ENCODE data around the gene STARD3.

Gene STARD3

DNA sequence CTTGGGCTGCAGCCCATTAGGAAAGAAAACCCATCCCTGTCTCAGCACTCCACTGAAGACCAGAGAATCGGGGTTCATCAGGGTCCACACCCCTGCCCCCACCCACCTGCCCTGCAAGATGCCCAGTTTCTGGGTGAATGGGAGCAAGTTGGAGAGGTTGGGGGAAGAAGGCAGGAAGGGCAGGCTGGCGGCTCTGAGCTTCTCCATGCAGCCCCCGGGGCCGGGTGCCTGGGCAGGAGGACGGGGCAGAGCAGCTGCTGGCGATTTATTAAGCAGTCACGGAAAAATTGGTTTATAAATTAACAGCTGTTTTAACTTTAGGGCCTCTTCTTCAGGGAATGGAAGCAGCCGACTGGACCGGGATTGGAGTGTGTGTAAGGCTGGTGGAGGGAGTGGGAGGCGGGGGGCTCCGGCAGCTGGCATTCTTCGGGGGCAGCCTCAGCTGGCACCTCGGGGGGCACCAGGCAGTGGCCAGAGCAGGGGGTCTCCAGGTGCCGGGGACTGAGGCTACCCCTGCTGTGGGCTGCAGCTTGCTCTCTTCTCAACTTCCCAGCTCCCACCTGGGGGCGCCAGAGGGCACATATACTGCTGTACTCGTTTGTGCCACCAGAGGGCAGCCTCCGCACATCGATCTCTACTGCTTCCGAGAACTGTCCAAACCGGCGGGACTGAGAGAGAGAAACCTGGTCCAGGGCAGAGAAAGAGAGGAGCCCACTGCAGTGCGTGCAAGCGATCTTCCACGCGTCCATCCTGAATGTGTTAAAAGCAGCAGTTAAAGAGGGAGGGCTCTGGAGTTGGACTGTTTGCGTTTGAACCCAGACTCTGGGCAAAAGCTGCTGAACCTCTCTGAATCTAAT is 15.2 kb upstream of the STARD3 start:
- DNase-seq (ENCODE audit: insufficient read length, low spot score), result peak; percentile 91
- TF ChIP-seq POLR2A (IDR thresholded peaks at IDR 0.05; ENCODE audit: low read depth, low read length), result no peak

DNA sequence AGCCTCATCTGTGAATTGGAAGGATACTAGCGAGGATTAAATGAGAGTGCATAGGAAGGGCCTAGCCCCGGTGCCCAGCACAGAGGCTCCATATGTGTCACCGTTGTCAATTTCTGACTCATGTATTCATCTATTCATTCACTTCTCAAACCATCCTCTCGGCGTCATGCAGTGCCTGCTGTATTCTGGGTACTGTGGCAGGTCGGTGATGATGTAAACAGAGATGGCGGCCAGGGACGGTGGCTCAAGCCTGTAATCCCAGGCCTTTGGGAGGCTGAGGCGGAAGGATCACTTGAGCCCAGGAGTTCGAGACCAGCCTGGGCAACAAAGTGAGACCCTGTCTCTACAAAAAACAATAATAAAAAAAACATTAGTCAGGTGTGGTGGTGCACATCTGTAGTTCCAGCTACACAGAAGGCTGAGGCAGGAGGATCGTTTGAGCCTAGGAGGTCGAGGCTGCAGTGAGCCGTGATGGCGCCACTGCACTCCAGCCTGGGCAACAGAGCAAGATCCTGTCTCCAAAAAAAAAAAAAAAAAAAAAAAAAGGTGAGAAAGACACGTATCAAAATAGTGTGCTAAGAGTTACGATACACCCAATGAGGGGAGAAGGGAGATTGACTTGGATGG is 14.5 kb upstream of the STARD3 start:
- no peak for FAIRE-seq
- TF ChIP-seq POLR2A (IDR thresholded peaks at IDR 0.05; ENCODE audit: low read depth, low read length), result no peak
- DNase-seq (ENCODE audit: insufficient read length, low spot score), result no peak

More for the DNA sequence above, 15.2 kb upstream of the STARD3 start:
- FAIRE-seq, result no peak

DNA sequence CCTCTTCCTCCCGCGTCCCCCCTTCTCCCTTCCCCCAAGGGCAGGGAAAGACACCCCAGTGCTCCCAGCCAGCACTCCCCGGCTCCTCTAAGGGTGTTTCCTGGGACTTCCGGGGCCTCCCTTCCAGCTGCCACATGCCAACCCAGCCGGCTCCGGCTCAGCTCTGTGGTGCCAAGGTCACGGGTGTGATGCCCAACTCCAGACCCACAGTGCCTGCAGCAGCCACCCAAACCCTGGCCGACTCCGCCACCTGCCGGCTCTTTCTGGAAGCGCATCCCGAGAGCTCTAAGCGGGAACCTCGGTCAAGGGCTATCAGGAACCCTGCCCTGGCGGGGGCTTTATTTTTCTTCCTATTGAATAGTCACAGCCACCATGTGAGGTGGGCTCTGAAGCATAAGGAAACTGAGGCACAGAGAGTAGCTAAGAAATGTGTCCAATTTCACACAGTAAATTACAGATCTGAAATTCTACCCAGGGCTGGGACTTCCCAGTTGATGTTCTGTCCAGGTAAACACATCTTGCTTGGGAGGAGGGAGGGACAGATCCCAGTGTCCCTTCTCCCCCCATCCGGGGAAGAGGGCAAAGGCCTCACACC is 13.5 kb upstream of the STARD3 start:
- peak; percentile 90 for DNase-seq (ENCODE audit: insufficient read length, low spot score)
- no peak for TF ChIP-seq POLR2A (IDR thresholded peaks at IDR 0.05; ENCODE audit: low read depth, low read length)
- no peak for FAIRE-seq

DNA sequence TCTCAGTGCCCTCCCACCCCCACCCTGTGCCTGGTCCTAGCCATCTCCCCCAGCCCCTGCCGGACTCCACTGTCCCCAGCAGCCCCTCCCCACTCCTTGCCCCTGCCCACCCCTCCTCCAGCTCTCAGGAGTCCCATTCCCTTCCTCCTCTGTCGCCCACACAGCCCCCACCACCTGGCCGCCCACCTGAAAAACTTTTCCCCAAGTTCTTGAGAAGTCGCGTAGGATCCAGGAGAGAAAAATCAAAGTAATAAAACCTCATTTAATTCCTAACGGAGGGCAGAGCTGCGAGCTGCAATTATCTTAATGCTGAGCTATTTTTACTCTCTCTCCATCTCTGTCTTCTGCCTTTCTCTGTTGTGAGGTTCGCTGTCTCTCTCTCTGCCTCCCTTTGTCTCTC is 12.6 kb upstream of the STARD3 start:
- FAIRE-seq, result no peak
- TF ChIP-seq POLR2A (IDR thresholded peaks at IDR 0.05; ENCODE audit: low read depth, low read length), result no peak
- no peak for DNase-seq (ENCODE audit: insufficient read length, low spot score)

DNA sequence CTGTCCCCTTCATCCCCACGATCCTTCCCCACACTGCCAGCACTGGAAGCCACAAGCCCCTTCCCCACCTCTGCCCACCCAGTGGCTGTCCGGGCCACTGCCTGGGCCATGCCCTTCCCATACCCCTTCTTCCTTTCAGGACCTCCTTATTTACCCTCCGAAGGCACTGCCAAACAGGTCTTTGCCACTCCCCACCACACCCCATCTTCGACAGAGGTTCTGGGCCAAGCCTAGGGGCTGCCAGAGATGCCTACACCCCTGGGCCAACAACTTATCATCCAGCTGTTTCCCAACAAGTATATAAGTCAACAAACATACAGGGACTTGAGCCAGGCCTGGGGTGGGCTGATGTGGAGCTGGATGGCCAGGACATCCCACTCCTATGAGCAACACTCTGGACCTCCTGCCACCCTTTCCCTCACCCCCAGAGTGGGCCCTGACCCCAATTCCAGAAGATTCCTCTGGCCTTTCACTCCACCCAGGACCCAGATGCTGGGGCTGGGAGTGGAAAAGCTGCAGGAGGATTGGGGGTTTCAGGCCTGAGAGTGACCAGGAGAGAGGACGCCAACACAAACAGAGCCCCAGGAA is 11.7 kb upstream of the STARD3 start:
- FAIRE-seq (no peak), DNase-seq (ENCODE audit: insufficient read length, low spot score) (no peak)
- TF ChIP-seq POLR2A (IDR thresholded peaks at IDR 0.05; ENCODE audit: low read depth, low read length), result no peak

DNA sequence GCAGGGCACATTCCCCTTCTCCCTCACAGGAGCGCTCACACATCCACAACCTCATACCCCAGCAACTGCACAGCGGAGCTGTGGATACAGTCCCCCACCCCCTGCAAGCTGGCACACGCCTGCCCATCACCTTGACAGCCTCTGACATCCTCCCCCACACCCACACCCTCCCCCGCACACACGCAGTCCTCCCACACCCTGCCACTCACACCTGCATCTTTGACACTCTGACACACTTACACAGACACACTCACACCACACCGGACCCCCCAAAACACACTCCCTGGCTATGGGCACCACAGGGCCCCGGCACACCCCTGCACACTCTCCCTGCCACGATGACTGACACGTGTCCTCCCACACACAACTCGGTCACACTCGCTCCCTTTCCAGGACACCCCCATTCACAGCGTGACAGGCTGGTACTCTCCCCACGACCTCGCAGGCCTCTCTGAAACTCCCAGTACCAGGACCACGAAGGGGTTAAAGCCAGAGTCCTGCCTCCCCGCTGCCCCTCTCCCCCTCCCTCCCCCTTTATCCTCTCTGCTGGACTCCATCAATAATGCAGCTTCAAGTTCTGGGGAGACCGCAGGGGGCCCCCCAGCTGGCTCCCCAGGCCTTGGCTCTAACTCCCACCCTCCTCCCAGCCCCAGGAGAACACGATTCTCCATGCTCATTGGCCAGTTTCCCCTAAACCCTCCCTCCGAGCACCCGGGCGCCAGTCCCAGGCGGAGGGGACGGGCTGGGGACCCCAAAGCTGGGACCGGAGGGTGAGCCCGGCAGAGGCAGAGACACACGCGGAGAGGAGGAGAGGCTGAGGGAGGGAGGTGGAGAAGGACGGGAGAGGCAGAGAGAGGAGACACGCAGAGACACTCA is 10.5 kb upstream of the STARD3 start, which contains the start of gene PPP1R1B:
Gene PPP1R1B (plus strand): TSS at position 782 of the 876 bp plus-strand sequence. CDS start 441 bp downstream, outside the sequence.
- no peak for TF ChIP-seq POLR2A (IDR thresholded peaks at IDR 0.05; ENCODE audit: low read depth, low read length)
- no peak for DNase-seq (ENCODE audit: insufficient read length, low spot score)
- FAIRE-seq, result no peak

DNA sequence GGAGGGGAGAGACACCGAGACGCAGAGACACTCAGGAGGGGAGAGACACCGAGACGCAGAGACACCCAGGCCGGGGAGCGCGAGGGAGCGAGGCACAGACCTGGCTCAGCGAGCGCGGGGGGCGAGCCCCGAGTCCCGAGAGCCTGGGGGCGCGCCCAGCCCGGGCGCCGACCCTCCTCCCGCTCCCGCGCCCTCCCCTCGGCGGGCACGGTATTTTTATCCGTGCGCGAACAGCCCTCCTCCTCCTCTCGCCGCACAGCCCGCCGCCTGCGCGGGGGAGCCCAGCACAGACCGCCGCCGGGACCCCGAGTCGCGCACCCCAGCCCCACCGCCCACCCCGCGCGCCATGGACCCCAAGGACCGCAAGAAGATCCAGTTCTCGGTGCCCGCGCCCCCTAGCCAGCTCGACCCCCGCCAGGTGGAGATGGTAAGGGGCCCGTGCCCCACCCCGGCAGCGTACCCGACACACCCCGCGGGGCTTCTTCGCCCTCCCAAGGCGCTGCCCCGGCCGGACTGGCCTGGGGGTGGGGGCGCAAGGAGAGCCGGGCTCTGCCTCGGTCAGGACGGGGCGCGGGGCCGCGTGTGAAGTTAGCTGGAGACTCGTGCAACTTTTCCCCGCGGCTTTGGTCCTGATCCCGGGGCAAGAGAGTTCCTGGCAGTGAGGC is 9.8 kb upstream of the STARD3 start:
- DNase-seq (ENCODE audit: insufficient read length, low spot score), result no peak
- no peak for TF ChIP-seq POLR2A (IDR thresholded peaks at IDR 0.05; ENCODE audit: low read depth, low read length)
- FAIRE-seq, result no peak

DNA sequence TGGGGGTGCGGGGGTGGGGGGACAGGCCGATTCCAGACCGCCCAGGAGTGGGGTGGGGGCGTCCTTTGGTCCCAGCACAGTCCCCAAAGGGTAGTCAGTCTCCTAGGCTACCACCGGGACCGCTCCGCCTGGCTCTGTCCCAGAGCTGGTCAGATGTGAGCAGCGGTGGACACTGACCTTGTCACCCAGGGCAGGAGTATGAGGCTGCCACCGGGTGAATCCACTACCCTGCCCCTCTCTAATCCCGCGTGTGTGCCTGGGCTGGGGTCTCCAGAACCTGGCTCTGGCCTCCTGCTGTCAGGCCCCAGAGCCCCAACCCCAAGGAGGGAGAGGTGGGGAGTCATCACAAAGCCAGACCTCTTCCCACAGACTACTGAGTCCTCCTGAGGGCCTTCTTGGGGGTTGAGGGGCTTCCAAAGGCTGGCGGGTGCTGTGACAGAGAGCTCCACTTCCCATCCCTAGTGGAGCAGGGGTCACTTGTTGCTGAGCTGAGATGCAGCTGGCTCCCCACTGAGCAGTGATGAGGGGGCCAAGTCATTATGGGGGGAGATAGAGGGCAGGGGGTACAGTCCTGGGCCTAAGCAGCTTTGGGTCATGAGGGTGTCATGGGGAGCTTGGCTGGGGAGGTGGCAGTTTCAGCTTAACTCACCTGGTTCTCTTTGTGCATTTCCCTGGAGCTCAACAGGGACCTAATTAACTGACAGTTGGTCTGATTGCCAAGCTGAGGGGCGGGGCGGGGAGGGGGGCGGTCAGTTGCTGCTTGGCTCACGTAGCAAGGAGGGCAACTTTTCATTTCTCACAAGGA is 9.0 kb upstream of the STARD3 start:
- DNase-seq (ENCODE audit: insufficient read length, low spot score) (no peak), FAIRE-seq (no peak)
- no peak for TF ChIP-seq POLR2A (IDR thresholded peaks at IDR 0.05; ENCODE audit: low read depth, low read length)

DNA sequence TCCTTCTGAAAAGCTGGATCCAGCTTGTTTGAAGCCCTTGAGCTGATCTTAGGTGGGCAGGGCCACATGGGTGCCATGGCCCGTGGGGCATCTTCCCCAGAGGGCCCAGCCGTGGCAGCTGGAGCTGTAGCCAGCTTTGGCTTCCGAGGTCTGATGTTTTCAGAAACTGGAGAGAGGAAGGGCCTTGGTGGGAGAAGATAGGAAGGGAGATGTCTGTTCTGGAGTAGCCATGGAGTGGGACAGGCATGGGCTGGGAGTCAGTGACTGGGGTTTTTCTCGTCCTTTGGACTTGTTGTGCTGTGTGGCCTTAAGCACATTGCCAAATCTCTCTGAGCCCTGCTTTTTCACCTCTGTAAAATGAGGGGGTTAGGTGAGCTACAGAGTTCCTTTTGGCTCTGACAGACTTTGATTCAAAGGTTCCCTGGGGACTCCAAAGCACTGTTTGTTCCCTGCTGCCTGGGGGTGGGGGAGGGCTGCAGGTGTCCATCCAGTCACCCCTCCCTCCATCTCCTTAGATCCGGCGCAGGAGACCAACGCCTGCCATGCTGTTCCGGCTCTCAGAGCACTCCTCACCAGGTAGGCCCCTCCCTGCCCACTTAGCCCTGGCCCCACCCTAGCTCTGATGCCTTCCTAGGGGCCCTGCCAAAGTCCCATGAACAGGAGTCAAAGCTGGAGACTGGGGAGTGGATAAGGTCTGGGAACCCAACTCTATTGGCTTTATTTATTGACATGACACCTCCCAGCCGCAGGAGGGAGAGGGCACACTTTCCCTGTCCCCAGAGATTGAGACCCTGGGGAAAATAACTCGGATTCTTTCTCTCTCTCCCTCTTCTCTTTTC is 8.1 kb upstream of the STARD3 start:
- no peak for TF ChIP-seq POLR2A (IDR thresholded peaks at IDR 0.05; ENCODE audit: low read depth, low read length)
- FAIRE-seq, result no peak
- no peak for DNase-seq (ENCODE audit: insufficient read length, low spot score)

DNA sequence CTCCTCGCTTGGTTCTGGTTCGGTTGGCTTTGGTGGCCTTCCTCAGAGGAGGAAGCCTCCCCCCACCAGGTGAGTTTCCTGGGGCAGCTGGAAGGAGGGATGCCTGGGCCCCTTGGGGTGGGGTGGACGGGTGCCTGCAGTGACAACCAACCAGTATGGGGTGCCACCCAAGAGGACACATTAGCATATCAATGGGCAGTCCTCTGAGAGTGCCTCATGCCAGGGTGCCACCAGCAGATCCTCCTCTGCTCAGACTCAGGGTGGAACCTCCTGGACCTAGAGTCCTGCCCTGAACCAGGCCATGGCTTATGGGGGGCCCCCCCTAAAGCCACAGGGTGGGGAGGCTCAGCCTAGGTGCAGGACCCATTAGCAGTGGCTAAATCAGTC is 7.5 kb upstream of the STARD3 start:
- DNase-seq (ENCODE audit: insufficient read length, low spot score) (no peak), FAIRE-seq (no peak)
- no peak for TF ChIP-seq POLR2A (IDR thresholded peaks at IDR 0.05; ENCODE audit: low read depth, low read length)

DNA sequence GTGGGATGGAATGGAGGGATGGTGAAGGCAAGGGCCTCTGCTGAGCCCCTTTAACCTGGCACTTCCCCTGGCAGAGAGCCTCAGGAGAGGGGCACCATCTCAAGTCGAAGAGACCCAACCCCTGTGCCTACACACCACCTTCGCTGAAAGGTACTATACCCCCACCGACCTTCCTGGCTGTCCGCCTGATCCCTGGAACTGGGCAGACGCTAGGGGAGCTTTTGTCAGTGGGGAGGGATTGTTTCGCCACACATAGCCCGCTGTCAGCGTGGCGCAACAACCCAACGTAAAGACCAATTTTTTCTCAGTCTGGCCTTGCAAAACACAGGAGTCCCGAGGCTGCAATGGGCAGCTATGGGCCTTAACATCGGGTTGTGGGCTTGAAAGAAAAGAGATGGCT is 7.0 kb upstream of the STARD3 start:
- DNase-seq (ENCODE audit: insufficient read length, low spot score), result no peak
- no peak for TF ChIP-seq POLR2A (IDR thresholded peaks at IDR 0.05; ENCODE audit: low read depth, low read length)
- FAIRE-seq, result no peak
